ENCODE results near the gene ABHD5. TPM values are rescaled to one million over a fixed set of nuclear protein-coding genes. Genes with fewer than 3 reads are reported as not detected.

ABHD5 gene
- total RNA-seq, 1 experiment from 2014 or later, result 9.9 TPM

DNA sequence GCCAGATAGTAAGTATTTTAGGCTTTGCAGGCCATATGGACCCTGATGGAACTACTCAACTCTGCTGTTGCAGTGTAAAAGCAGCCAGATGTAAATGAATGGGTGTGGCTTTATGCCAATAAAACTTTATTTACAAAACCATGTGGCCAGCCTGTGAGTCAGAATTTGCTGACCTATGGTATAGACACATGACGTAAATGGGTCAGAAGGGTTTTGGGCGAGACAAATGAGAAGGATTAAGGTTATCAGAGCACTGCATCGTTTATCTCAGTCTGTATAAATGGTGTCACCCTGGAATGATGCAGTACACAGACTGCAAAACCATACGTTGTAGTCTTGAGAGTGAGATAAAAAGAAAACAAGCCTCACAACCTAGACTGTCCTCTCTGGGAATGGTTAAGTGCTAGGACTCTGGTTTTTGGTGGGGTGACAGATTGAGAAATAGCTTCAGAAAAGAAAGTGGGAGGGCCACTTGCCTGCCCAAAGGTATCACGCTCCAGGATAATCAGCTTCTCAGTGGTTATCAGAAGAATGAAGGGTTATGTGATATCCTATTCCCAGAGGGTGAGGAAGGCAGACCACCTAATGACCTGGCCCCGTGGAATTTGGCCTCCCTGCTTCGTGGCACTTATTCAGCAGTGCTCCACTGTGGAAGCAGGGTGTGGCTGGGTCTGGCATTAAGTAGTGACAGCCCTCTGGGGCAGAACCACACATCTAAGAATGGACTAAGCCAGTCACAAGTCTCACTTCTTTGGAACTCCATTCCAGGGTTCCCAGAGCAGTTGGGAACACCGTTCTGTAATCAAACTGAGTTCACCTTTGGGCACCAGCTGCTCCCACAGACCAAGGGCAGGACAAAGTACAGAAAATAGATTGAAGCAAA, 46.1 kb downstream of the ABHD5 start:
- no peak for TF ChIP-seq EZH2 (IDR thresholded peaks at IDR 0.05; ENCODE audit: borderline replicate concordance, low read depth, low read length, poor library complexity, severe bottlenecking)
- TF ChIP-seq, protein P1, sequence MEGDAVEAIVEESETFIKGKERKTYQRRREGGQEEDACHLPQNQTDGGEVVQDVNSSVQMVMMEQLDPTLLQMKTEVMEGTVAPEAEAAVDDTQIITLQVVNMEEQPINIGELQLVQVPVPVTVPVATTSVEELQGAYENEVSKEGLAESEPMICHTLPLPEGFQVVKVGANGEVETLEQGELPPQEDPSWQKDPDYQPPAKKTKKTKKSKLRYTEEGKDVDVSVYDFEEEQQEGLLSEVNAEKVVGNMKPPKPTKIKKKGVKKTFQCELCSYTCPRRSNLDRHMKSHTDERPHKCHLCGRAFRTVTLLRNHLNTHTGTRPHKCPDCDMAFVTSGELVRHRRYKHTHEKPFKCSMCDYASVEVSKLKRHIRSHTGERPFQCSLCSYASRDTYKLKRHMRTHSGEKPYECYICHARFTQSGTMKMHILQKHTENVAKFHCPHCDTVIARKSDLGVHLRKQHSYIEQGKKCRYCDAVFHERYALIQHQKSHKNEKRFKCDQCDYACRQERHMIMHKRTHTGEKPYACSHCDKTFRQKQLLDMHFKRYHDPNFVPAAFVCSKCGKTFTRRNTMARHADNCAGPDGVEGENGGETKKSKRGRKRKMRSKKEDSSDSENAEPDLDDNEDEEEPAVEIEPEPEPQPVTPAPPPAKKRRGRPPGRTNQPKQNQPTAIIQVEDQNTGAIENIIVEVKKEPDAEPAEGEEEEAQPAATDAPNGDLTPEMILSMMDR (conservative IDR thresholded peaks at IDR 0.05; ENCODE audit: low read depth, low read length), result no peak
- Histone ChIP-seq H3K27me3 (replicated peaks; ENCODE audit: insufficient read depth, low read depth, low read length, poor library complexity) (no peaks in the 10 kb centered on the region), H3K36me3 (ENCODE audit: insufficient read depth, low read length, poor library complexity, severe bottlenecking) (no peaks in the 10 kb centered on the region), H3K4me3 (ENCODE audit: low read depth, low read length, poor library complexity, severe bottlenecking) (no peak overlapping the region), H3K27ac (ENCODE audit: low read depth, low read length, poor library complexity, severe bottlenecking) (no peak overlapping the region), H3K4me1 (ENCODE audit: insufficient read depth, low read length, poor library complexity, severe bottlenecking) (no peaks in the 10 kb centered on the region), H3K9me3 (ENCODE audit: low read depth, low read length, poor library complexity, severe bottlenecking) (no peaks in the 10 kb centered on the region)
- no TSS peak for BruUV-seq (replicated peaks)
- intact Hi-C loops (cut with micrococcal nuclease; ENCODE audit: unreplicated experiment), result no loop called here
- POLR2A ChIA-PET (ENCODE audit: low non-redundant PET), result no interaction called here
- CTCF ChIA-PET, result no interaction called here
- no peak for DNase-seq (ENCODE audit: low spot score)

DNA sequence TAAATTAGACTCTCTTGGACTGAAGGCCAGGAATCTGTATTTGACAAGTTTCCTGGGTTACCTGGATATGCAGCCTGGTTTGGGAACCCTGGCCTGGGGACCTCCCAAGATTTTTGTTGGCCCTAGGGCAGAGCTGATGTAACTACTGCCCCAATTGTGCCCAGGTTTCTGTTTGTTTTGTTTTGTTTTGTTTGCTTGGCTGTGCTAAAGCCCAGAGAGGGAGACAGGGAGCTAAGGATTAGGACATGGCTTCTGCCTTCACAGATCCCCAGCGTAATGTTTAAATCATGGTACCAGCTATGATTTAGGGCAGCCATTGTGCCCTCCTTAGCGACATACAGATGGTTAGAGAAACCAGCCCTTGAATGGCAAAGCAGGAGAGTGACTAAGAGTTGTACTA, 47.6 kb downstream of the ABHD5 start:
- ChIA-PET POLR2A (ENCODE audit: low non-redundant PET) (no interaction called here), CTCF (no interaction called here)
- intact Hi-C loops (cut with micrococcal nuclease; ENCODE audit: unreplicated experiment), result no loop called here
- H3K4me1 ChIP-seq (ENCODE audit: insufficient read depth, low read length, poor library complexity, severe bottlenecking), result no peaks in the 10 kb centered on the region
- no peaks in the 10 kb centered on the region for H3K27me3 ChIP-seq (replicated peaks; ENCODE audit: insufficient read depth, low read depth, low read length, poor library complexity)
- TF ChIP-seq EZH2 (IDR thresholded peaks at IDR 0.05; ENCODE audit: borderline replicate concordance, low read depth, low read length, poor library complexity, severe bottlenecking), result no peak
- TF ChIP-seq, protein P1 (conservative IDR thresholded peaks at IDR 0.05; ENCODE audit: low read depth, low read length), result no peak
- no TSS peak for BruUV-seq (replicated peaks)
- no peak for DNase-seq (ENCODE audit: low spot score)
- no peak overlapping the region for H3K27ac ChIP-seq (ENCODE audit: low read depth, low read length, poor library complexity, severe bottlenecking)
- H3K4me3 ChIP-seq (ENCODE audit: low read depth, low read length, poor library complexity, severe bottlenecking), result no peak overlapping the region
- H3K9me3 ChIP-seq (ENCODE audit: low read depth, low read length, poor library complexity, severe bottlenecking), result no peaks in the 10 kb centered on the region
- H3K36me3 ChIP-seq (ENCODE audit: insufficient read depth, low read length, poor library complexity, severe bottlenecking), result no peaks in the 10 kb centered on the region

DNA sequence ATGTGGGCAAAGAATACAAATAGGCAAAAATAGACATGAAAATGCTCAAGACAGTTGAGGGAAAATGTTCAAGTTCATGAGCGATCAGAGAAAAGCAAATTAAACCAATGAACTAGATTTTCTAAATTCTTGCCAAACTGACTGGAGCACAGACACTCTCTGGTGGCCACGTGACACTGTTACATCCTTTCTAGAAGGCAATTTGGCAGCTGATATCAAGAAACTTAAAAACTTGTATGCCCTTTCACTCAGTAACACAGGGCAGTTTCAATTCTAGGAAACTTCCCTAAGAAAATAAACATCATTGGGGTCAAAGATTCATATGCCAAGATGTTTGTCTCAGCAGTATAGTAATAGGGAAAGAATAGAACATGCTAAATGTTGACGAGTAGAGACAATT, 52.2 kb downstream of the ABHD5 start:
- no peak for DNase-seq (ENCODE audit: low spot score)
- no TSS peak for BruUV-seq (replicated peaks)
- CTCF ChIA-PET, result no interaction called here

More for the DNA sequence above, 52.2 kb downstream of the ABHD5 start:
- intact Hi-C loops (cut with micrococcal nuclease; ENCODE audit: unreplicated experiment), result no loop called here
- no peaks in the 10 kb centered on the region for H3K36me3 ChIP-seq (ENCODE audit: insufficient read depth, low read length, poor library complexity, severe bottlenecking)
- H3K4me1 ChIP-seq (ENCODE audit: insufficient read depth, low read length, poor library complexity, severe bottlenecking), result no peaks in the 10 kb centered on the region
- POLR2A ChIA-PET (ENCODE audit: low non-redundant PET), result no interaction called here
- TF ChIP-seq, protein P1 (conservative IDR thresholded peaks at IDR 0.05; ENCODE audit: low read depth, low read length), result 0 out of 2 replicates have a peak, but pooled peaks have one; percentile 21
- no peak for TF ChIP-seq EZH2 (IDR thresholded peaks at IDR 0.05; ENCODE audit: borderline replicate concordance, low read depth, low read length, poor library complexity, severe bottlenecking)
- H3K27ac ChIP-seq (ENCODE audit: low read depth, low read length, poor library complexity, severe bottlenecking), result no peak overlapping the region
- no peak overlapping the region for H3K4me3 ChIP-seq (ENCODE audit: low read depth, low read length, poor library complexity, severe bottlenecking)
- no peaks in the 10 kb centered on the region for H3K27me3 ChIP-seq (replicated peaks; ENCODE audit: insufficient read depth, low read depth, low read length, poor library complexity)
- H3K9me3 ChIP-seq (ENCODE audit: low read depth, low read length, poor library complexity, severe bottlenecking), result no peaks in the 10 kb centered on the region
